Measurements from ENCODE around the gene LAMA2. TPM values are rescaled to one million over a fixed set of nuclear protein-coding genes. Genes with fewer than 3 reads are reported as not detected.

LAMA2 gene
- total RNA-seq, 1 experiment from 2014 or later: 0.02 TPM

GRCh38 chr6:129189266-129189665, 306.3 kb downstream of the LAMA2 start:
- no peak overlapping the region for H3K27ac Mint-ChIP-seq (ENCODE audit: unreplicated experiment)
- intact Hi-C loops (cut with micrococcal nuclease; ENCODE audit: unreplicated experiment): no loop called here
- ChIA-PET CTCF (no interaction called here), POLR2A (no interaction called here)
- no TSS peak for BruUV-seq (replicated peaks)
- no peaks in the 10 kb centered on the region for H3K27me3 ChIP-seq (replicated peaks; ENCODE audit: control insufficient read depth, insufficient read depth, low read length)
- peaks cover 12% of the 10 kb centered on the region for H3K4me1 ChIP-seq
- no peaks in the 10 kb centered on the region for H3K36me3 ChIP-seq (ENCODE audit: control insufficient read depth, insufficient read depth, low read length)
- H3K9me3 ChIP-seq: no peaks in the 10 kb centered on the region
- H3K4me3 Mint-ChIP-seq (ENCODE audit: unreplicated experiment): no peak overlapping the region
- TF ChIP-seq CTCF (IDR thresholded peaks at IDR 0.05; ENCODE audit: insufficient read depth in 1 of 2, low read depth in 1 of 2, low read length in 1 of 2, severe bottlenecking in 1 of 2, unreplicated experiment in 1 of 2): no peak
- no peak for DNase-seq
- no peaks in the 10 kb centered on the region for H3K27me3 Mint-ChIP-seq (ENCODE audit: insufficient read depth, unreplicated experiment)
- H3K4me3 ChIP-seq (ENCODE audit: low read depth, low read length): no peak overlapping the region
- H3K36me3 Mint-ChIP-seq (ENCODE audit: insufficient read depth, unreplicated experiment): no peaks in the 10 kb centered on the region
- H3K9me3 Mint-ChIP-seq (ENCODE audit: unreplicated experiment): no peaks in the 10 kb centered on the region
- peaks cover 16% of the 10 kb centered on the region for H3K4me1 Mint-ChIP-seq (ENCODE audit: low read depth, unreplicated experiment)

- Histone ChIP-seq H3K36me3 (ENCODE audit: control insufficient read depth, insufficient read depth, low read length) (no peaks in the 10 kb centered on the region), H3K4me3 (ENCODE audit: low read depth, low read length) (no peak overlapping the region), H3K4me1 (peaks cover 12% of the 10 kb centered on the region), H3K27me3 (replicated peaks; ENCODE audit: control insufficient read depth, insufficient read depth, low read length) (no peaks in the 10 kb centered on the region), H3K9me3 (no peaks in the 10 kb centered on the region)
- peak; percentile 12 to 44 for DNase-seq
- no peak overlapping the region for H3K27ac Mint-ChIP-seq (ENCODE audit: unreplicated experiment)
- no TSS peak for BruUV-seq (replicated peaks)
- intact Hi-C loops (cut with micrococcal nuclease; ENCODE audit: unreplicated experiment): no loop called here
- ChIA-PET CTCF (no interaction called here), POLR2A (no interaction called here)
- H3K27me3 Mint-ChIP-seq (ENCODE audit: insufficient read depth, unreplicated experiment): no peaks in the 10 kb centered on the region
- no peaks in the 10 kb centered on the region for H3K9me3 Mint-ChIP-seq (ENCODE audit: unreplicated experiment)
- H3K4me3 Mint-ChIP-seq (ENCODE audit: unreplicated experiment): no peak overlapping the region
- H3K4me1 Mint-ChIP-seq (ENCODE audit: low read depth, unreplicated experiment): peaks cover 10% of the 10 kb centered on the region
- H3K36me3 Mint-ChIP-seq (ENCODE audit: insufficient read depth, unreplicated experiment): no peaks in the 10 kb centered on the region
- TF ChIP-seq CTCF (IDR thresholded peaks at IDR 0.05; ENCODE audit: insufficient read depth in 1 of 2, low read depth in 1 of 2, low read length in 1 of 2, severe bottlenecking in 1 of 2, unreplicated experiment in 1 of 2): no peak
Measured at GRCh38 chr6:129191235-129191634, 308.3 kb downstream of the LAMA2 start.

DNA sequence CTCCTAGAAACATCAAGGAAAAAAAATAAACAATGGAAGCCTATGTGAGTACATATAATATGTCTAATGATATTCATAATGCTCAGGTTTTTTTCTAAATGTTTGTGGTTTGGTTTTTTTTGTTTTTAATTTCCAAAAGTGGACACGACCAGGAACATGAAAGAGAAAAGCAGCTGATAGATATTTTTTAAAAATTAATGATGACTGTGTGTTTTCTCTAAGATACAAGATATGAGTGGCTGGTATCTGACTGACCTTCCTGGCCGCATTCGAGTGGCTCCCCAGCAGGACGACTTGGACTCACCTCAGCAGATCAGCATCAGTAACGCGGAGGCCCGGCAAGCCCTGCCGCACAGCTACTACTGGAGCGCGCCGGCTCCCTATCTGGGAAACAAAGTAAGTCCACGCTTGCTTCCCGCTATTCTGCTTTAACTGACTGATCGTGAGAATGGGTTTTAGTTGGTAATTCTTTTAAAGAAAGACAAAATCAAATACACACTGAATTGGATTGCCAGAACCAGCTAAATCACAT, 309.6 kb downstream of the LAMA2 start:
- Mint-ChIP-seq H3K36me3 (ENCODE audit: insufficient read depth, unreplicated experiment) (no peaks in the 10 kb centered on the region), H3K4me1 (ENCODE audit: low read depth, unreplicated experiment) (peaks cover 10% of the 10 kb centered on the region), H3K9me3 (ENCODE audit: unreplicated experiment) (no peaks in the 10 kb centered on the region), H3K4me3 (ENCODE audit: unreplicated experiment) (no peak overlapping the region), H3K27me3 (ENCODE audit: insufficient read depth, unreplicated experiment) (no peaks in the 10 kb centered on the region), H3K27ac (ENCODE audit: unreplicated experiment) (no peak overlapping the region)
- no TSS peak for BruUV-seq (replicated peaks)
- no peak for TF ChIP-seq CTCF (IDR thresholded peaks at IDR 0.05; ENCODE audit: insufficient read depth in 1 of 2, low read depth in 1 of 2, low read length in 1 of 2, severe bottlenecking in 1 of 2, unreplicated experiment in 1 of 2)
- ChIA-PET POLR2A (no interaction called here), CTCF (no interaction called here)
- intact Hi-C loops (cut with micrococcal nuclease; ENCODE audit: unreplicated experiment): no loop called here
- Histone ChIP-seq H3K27me3 (replicated peaks; ENCODE audit: control insufficient read depth, insufficient read depth, low read length) (no peaks in the 10 kb centered on the region), H3K9me3 (no peaks in the 10 kb centered on the region), H3K4me3 (ENCODE audit: low read depth, low read length) (no peak overlapping the region), H3K4me1 (peaks cover 12% of the 10 kb centered on the region), H3K36me3 (ENCODE audit: control insufficient read depth, insufficient read depth, low read length) (no peaks in the 10 kb centered on the region)
- DNase-seq: no peak
